Activated naive CD4-positive, alpha-beta T cell treated with Interleukin-2 at 50 U/mL for 16 hours (primary cell): Measurements from ENCODE around the gene SNRPN.
"Not testable (repeated sequence)": the region's sequence is repeated elsewhere in the genome, so short reads cannot be mapped to it uniquely, and the experiment has no call there.

Experiments
- DNase-seq: peaks from one replicate; pipeline ENCODE4 v3.0.0-alpha.2; 2020

Gene SNRPN

DNA sequence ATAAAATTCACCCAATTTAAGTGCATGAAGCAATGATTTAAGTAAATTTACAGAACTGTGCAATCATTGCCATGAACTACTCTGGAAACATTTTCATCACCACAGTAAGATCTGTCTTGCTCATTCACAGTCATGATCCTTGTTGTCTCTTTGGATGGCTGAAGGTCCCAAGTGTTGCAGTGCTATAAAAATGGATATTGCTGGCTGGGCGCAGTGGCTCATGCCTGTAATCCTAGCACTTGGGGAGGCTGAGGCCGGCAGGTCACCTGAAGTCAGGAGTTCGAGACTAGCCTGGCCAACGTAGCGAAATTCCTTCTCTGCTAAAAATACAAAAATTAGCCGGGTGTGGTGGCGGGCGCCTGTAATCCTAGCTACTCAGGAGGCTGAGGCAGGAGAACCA is 17.0 kb downstream of the SNRPN start:
- DNase-seq = no peak

DNA sequence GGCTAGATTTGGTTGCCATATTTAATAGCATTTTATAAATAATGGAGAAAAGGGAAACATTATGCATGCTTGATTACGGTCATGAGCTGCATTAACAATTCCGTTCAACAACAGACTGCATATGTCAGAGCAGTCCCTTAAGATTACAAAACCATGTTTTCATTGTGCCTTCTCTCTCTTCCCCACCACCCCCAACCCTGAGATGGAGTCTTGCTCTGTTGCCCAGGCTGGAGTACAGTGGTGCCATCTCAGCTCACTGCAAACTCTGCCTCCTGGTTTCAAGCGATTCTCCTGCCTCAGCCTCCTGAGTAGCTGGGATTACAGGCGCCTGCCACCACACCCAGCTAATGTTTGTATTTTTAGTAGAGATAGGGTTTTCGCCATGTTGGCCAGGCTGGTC is 17.9 kb downstream of the SNRPN start:
- not testable (repeated sequence) for DNase-seq

DNA sequence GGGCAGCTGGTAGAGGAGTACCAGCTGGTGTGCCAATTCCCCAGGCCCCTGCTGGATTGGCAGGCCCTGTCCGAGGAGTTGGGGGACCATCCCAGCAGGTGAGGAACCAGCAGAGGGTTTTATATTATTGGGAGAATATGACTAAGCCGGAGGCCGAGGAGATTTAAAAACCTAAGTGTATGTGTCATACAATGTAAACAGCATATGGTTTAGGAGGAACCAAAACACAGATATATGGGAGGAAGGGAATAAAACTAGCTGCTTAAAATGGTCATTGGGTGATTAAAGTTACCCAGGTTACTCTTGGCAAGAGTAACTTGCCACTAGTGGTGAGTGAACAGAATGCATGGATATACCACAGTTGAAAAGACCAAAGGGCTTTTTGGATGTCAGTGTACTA is 22.1 kb downstream of the SNRPN start:
- DNase-seq = no peak

DNA sequence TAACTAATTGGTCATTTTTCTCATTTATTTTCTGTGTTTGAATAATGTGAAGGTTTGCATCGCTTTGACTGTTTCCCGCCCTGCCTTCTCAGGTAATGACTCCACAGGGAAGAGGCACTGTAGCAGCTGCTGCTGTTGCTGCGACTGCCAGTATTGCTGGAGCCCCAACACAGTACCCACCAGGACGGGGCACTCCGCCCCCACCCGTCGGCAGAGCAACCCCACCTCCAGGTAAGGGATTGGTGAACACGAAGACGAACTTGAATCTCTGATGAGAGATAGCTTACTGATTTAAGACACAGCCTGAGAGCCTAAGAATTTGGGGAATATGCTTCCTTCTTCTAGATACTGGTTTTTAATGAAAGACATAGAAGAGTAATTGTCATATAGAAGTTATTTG is 22.9 kb downstream of the SNRPN start:
- no peak for DNase-seq

DNA sequence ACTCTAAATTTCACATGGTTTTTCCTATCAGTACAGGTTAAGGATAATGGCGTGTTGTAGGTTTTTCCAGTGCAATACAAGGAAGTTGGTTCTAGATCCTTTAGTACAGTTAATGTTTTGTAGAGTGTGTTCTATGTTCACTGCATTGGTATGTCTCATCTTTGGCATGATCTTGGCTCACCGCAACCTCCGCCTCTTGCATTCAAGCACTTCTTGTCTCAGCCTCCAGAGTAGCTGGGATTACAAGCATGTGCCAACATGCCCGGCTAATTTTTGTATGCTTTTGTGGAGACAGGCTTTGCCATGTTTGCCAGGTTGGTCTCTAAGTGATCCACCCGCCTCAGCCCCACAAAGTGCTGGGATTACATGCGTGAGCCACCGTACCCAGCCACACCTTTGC is 30.4 kb downstream of the SNRPN start:
- DNase-seq = no peak

DNA sequence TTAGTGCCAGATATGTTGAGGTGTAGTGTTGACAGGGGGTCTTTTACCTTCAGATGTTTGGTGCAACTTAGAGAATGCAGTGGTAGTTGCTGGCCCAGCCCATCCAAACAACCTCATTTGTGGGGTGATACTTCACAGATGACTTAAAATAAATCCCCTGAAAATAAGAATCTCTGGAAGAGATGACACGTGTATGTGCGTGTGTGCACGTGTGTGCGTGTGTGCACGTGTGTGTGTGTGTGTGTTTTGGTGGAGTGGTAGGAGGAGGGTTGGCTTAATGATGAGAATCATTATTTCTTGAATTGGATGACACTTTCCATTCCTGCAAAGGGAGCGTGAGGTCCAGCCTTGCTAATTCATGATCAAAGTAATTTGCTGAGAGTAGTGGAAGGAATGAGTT is 31.9 kb downstream of the SNRPN start:
- DNase-seq = no peak

DNA sequence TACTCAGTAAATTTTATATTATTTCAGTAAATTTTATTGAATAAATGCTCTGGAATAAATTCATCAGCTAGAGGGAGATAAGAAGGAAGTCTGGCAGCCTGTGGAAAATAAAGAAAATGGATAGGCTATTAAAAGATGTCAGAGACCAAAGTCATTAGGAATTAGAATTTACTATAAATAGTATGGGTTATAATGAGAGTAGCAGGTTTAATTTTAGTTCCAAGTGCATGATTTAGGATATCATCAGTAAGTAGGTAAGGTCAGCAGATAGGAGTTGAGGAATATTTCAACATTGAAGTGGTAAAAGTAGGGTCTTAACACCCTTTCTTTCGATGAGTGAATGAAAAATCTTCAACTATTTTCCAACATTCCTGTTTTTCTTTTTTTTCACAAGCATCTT is 64.6 kb downstream of the SNRPN start:
- no peak for DNase-seq

DNA sequence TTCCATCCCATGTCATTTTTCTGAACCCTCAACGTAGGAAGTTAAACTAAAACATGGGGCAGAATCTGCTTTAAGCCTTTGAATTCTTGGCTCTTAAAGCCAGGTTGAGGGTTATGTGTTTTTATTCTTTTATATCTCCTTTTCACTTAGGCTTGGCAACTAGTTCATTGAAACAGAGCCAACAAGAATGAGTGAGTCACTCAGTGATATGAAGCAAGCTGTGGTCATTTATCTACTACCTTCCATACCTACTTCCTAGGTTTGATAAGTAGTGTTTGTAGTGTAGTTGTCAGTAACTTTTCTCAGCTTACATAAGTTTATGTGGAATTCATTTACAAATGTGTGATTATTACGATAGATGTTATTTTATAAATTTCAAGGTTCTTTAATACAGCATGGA is 67.4 kb downstream of the SNRPN start:
- no peak for DNase-seq
